Fibroblast of the aortic adventitia (primary cell): ENCODE measurements around the gene FBXO41. TPM values are rescaled to one million over a fixed set of nuclear protein-coding genes. Genes with fewer than 3 reads are reported as not detected.
"Not testable (repeated sequence)": the region's sequence is repeated elsewhere in the genome, so short reads cannot be mapped to it uniquely, and the experiment has no call there.

Experiments used
- DNase-seq: peaks from one replicate; pipeline ENCODE4 v3.0.0-alpha.2; 2010; ENCODE audit warnings: low read depth
- H3K4me3 ChIP-seq: 2 replicates; pipeline ENCODE4 v1.5.1; 2011; ENCODE audit warnings: low read depth, mild to moderate bottlenecking, control low read depth, low read length, moderate library complexity
- total RNA-seq: library from RNA; depleted of rRNA; stranded (reverse); fragments of >200 nt; gene quantifications from 2 replicates; pipeline ENCODE4 v1.2.3, GENCODE V29; 2012; ENCODE audit warnings: low replicate concordance
- TF ChIP-seq, protein P1 (sequence below): IDR thresholded peaks from 2 replicates; pipeline ENCODE4 v1.5.1; 2011; ENCODE audit warnings: mild to moderate bottlenecking, low read length, control low read depth, inconsistent platforms; ENCODE audit not compliant: insufficient read depth

The FBXO41 gene
- total RNA-seq, 1 donor = 0.18 TPM

DNA sequence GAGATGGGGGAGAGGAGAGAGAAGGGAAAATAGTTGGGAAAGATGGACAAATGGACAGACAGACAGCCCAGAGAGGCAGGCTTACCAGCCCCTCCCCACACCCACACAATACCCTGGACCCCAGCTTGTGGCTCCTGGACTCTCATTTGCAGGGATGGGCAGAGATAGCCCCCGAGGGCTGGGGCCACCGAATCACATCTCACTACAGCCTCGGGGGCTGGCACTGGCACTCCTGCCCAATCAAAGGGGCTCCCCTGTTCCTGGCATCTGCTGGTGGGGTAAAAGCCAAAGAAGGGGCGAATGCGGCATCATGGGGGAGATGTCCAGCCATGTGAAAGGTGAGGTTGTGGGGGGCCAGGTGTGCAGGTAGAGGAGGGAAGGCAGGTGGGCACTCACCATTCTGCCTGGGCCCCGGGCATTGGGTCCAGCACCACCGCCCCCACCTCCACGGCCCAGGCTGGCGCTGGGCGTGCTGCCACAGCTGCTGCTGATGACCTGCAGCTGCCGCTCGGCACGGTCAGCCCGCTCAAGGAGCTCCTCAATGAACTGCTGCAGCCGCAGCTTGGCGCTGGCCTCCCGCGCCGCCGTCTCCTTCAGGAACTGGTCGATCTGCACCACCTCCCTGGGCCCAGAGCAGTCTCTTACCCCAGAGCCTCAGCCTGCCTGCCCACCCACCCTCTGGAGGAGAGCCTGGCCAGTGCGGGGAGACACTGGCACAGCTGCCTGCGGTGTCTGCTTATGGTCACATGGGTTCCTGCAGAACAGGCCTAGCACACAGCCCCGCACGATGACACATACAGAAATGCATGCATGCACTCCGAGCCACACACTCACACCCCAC is 18.0 kb downstream of the FBXO41 start:
- TF ChIP-seq, protein P1, sequence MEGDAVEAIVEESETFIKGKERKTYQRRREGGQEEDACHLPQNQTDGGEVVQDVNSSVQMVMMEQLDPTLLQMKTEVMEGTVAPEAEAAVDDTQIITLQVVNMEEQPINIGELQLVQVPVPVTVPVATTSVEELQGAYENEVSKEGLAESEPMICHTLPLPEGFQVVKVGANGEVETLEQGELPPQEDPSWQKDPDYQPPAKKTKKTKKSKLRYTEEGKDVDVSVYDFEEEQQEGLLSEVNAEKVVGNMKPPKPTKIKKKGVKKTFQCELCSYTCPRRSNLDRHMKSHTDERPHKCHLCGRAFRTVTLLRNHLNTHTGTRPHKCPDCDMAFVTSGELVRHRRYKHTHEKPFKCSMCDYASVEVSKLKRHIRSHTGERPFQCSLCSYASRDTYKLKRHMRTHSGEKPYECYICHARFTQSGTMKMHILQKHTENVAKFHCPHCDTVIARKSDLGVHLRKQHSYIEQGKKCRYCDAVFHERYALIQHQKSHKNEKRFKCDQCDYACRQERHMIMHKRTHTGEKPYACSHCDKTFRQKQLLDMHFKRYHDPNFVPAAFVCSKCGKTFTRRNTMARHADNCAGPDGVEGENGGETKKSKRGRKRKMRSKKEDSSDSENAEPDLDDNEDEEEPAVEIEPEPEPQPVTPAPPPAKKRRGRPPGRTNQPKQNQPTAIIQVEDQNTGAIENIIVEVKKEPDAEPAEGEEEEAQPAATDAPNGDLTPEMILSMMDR = no peak
- DNase-seq = no peak
- H3K4me3 ChIP-seq = no peak overlapping the region

GRCh38 chr2:73265298-73266060 is 18.8 kb downstream of the FBXO41 start:
- no peak overlapping the region for H3K4me3 ChIP-seq
- TF ChIP-seq, protein P1 = no peak
- no peak for DNase-seq

DNA sequence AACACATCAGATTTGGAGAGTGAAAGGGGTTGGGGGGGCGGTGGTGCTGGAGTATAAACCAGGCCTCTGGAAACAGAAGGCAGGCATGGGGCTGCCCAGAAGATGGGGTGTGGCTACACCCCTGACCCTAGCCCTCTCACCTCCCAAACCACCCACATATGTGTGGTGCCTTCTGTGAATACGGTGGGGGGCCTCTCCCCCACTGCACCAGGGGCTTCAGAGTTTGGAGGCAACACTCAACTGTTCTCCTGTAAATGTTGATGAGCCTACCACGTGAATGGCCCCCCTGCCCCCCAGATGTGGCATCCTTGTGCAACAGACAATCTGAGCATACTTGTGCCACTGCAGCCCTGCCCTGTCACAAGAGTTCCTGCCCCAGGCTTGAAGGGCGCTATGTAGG is 19.5 kb downstream of the FBXO41 start:
- DNase-seq = no peak
- no peak overlapping the region for H3K4me3 ChIP-seq
- TF ChIP-seq, protein P1 = no peak

GRCh38 chr2:73264332-73264606 is 20.0 kb downstream of the FBXO41 start:
- no peak for DNase-seq
- no peak overlapping the region for H3K4me3 ChIP-seq
- TF ChIP-seq, protein P1 = no peak

GRCh38 chr2:73263540-73264331 is 20.5 kb downstream of the FBXO41 start:
- DNase-seq = no peak
- TF ChIP-seq, protein P1 = no peak
- H3K4me3 ChIP-seq = no peak overlapping the region

GRCh38 chr2:73262691-73263429 is 21.4 kb downstream of the FBXO41 start:
- DNase-seq, H3K4me3 ChIP-seq: not testable (repeated sequence)
